Astrocyte of the cerebellum (primary cell): Measurements from ENCODE around the gene SUCLG1.

Experiments
- DNase-seq: peaks from one replicate; pipeline ENCODE4 v3.0.0-alpha.2; 2011; ENCODE audit warnings: low read depth
- H3K4me3 ChIP-seq: 2 replicates; pipeline ENCODE4 v1.5.1; 2011; ENCODE audit warnings: mild to moderate bottlenecking, low read depth, low read length, moderate library complexity
- CTCF ChIP-seq: IDR thresholded peaks from 2 replicates; pipeline ENCODE4 v1.5.1; 2012; ENCODE audit warnings: low read length, low read depth, moderate library complexity, mild to moderate bottlenecking; ENCODE audit errors: missing control alignments
- in situ Hi-C: cut with HindIII; loops from 2 replicates; pipeline ENCODE4 v1.10.0; 2017; ENCODE audit warnings: low sequenced_read_pairs

SUCLG1 gene

GRCh38 chr2:84459018-84459943, at the start of gene SUCLG1:
TSS of gene SUCLG1 (minus strand) at chr2:84459280. CDS start at chr2:84459269, 11 bp downstream.
- TF ChIP-seq CTCF: no peak
- peak; percentile 41 for DNase-seq
- in situ Hi-C loops: no loop called here
- H3K4me3 ChIP-seq: peak within 1 kb of the TSS; percentile 97

- no peak for DNase-seq
- in situ Hi-C loops: no loop called here
- no peak for TF ChIP-seq CTCF
These were observed 39.2 kb upstream of the SUCLG1 start for GRCh38 chr2:84498150-84498799.

GRCh38 chr2:84497285-84497684, 38.2 kb upstream of the SUCLG1 start:
- in situ Hi-C loops: no loop called here
- TF ChIP-seq CTCF: no peak

More at GRCh38 chr2:84498150-84498799, 39.2 kb upstream of the SUCLG1 start:
- no peak overlapping the region for H3K4me3 ChIP-seq

GRCh38 chr2:84496386-84496785, 37.3 kb upstream of the SUCLG1 start:
- TF ChIP-seq CTCF: no peak
- in situ Hi-C loops: no loop called here
- no peak for DNase-seq
- no peak overlapping the region for H3K4me3 ChIP-seq

More at GRCh38 chr2:84497285-84497684, 38.2 kb upstream of the SUCLG1 start:
- DNase-seq: no peak
- H3K4me3 ChIP-seq: no peak overlapping the region

- in situ Hi-C loops: no loop called here
- TF ChIP-seq CTCF: peak; percentile 57
- no peak overlapping the region for H3K4me3 ChIP-seq
- DNase-seq: peak; percentile 70
These were observed 36.6 kb upstream of the SUCLG1 start for GRCh38 chr2:84495539-84496146.

GRCh38 chr2:84494070-84494469, 35.0 kb upstream of the SUCLG1 start:
- no peak for DNase-seq
- no peak overlapping the region for H3K4me3 ChIP-seq
- no peak for TF ChIP-seq CTCF
- in situ Hi-C loops: no loop called here
